ENCODE data around the gene INO80D.

INO80D gene

DNA sequence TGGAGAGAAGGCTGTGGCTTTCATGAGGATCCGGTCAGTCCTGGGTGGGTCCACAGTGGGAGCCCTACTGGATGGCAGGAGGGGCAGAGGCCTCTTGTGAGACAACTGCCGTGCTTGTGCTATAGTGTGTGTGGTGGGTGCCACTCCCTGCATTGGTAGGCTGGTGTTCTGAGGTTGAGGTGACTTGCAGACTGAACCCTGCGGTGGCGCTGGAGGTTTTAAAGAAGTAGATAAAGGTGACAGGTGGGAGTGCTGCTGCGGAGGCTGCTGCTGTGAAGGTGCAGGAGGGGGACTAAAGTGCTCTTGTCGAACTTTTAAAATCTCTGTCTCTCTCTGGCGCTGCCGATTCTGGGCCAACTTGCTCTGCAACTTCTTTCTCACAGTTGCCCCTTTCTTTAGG is 29.7 kb downstream of the INO80D start:
- TF ChIP-seq, protein P1, sequence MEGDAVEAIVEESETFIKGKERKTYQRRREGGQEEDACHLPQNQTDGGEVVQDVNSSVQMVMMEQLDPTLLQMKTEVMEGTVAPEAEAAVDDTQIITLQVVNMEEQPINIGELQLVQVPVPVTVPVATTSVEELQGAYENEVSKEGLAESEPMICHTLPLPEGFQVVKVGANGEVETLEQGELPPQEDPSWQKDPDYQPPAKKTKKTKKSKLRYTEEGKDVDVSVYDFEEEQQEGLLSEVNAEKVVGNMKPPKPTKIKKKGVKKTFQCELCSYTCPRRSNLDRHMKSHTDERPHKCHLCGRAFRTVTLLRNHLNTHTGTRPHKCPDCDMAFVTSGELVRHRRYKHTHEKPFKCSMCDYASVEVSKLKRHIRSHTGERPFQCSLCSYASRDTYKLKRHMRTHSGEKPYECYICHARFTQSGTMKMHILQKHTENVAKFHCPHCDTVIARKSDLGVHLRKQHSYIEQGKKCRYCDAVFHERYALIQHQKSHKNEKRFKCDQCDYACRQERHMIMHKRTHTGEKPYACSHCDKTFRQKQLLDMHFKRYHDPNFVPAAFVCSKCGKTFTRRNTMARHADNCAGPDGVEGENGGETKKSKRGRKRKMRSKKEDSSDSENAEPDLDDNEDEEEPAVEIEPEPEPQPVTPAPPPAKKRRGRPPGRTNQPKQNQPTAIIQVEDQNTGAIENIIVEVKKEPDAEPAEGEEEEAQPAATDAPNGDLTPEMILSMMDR (IDR thresholded peaks at IDR 0.05) = no peak

- TF ChIP-seq, protein P1 (IDR thresholded peaks at IDR 0.05) = no peak
Observed at GRCh38 chr2:206054952-206055351, 31.0 kb downstream of the INO80D start.

- TF ChIP-seq, protein P1 (IDR thresholded peaks at IDR 0.05) = no peak
Observed at GRCh38 chr2:206051912-206052311, 34.1 kb downstream of the INO80D start.

GRCh38 chr2:206049392-206049791 is 36.6 kb downstream of the INO80D start:
- TF ChIP-seq, protein P1 (IDR thresholded peaks at IDR 0.05) = no peak

DNA sequence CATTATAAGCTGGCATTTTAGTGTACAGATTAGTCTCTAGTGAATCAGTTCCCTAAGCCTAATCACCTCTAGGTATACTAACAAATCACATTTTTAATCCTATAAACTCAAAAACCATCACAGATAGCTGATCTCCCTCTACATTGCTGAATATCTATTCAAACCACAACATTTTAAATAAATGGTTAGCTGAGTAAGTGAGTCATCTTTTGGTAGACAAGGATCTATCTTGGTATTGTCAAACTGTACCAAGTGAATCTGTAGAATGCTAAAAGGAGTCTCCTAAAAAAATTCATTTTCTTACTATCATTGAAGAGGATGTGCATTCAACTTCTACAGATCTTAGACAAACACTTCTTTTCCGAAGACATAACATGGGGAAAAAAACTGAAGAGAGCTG is 40.7 kb downstream of the INO80D start:
- TF ChIP-seq, protein P1 (IDR thresholded peaks at IDR 0.05) = no peak

GRCh38 chr2:206040525-206040924 is 45.4 kb downstream of the INO80D start:
- TF ChIP-seq, protein P1 (IDR thresholded peaks at IDR 0.05) = no peak

DNA sequence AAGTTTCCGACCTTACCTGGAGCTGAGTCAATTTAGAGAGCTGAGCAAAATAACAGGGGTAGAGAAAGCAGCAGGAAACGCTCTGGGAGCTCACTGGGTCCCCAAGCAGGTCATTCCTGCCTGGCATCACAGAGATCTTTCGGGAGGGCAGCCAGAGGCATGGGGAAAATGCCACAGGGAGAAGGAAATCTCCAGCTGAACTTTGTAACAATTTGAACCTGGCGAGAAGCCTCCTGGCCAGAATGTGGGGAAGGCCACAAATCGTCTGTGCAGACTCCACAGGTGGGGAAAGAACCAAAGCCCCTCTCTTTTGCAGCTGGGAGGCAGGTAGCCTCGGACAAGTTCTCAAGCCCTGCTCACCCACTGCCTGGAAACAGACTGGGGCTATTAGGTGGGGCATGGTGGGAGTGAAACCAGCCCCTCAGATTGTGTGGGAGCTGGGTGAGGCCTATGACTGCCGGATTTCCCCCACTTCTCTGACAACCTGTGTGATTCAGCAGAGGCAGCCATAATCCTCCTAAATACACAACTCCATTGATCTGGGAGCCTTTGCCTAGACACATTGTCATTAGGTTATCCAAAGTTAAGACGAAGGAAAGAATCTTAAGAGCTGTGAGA is 53.9 kb downstream of the INO80D start:
- TF ChIP-seq, protein P1 (IDR thresholded peaks at IDR 0.05) = no peak

Measured in LNCAP (cell line).